Glomerular visceral epithelial cell (primary cell): ENCODE data around the gene GORASP1.
"Not testable (repeated sequence)": the region's sequence is repeated elsewhere in the genome, so short reads cannot be mapped to it uniquely, and the experiment has no call there.

Source experiments
- DNase-seq: peaks from one replicate; pipeline ENCODE4 v3.0.0-alpha.2; 2016; ENCODE audit errors: extremely low spot score

GORASP1 gene

GRCh38 chr3:39065197-39065596 is 42.2 kb downstream of the GORASP1 start:
- DNase-seq, result peak; percentile 38

- DNase-seq, result peak; percentile 52
These were observed 42.8 kb downstream of the GORASP1 start for GRCh38 chr3:39064646-39065045.

DNA sequence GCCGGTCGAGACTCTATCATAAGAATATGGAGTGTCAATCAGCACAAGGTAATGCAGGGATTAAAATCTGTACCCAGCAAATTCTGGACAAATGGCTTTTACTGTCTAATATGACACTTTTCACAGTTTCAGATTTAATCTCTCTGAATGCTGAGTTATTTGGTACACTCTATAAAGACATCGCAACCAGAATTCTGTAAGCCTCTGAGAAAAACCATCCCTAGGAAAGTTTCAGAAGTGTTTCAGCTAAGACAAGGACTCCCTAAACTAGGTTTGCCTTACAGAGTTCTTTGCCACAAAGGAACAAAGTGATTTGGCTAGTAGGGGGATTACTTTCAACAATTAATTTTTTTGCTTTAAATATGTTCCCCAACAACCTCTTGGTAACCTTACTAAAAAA is 44.3 kb downstream of the GORASP1 start:
- no peak for DNase-seq

- no peak for DNase-seq
These were observed 45.2 kb downstream of the GORASP1 start for GRCh38 chr3:39062180-39062579.

- DNase-seq, result not testable (repeated sequence)
These were observed 46.2 kb downstream of the GORASP1 start for GRCh38 chr3:39061228-39061627.

- DNase-seq, result no peak
These were observed 51.3 kb downstream of the GORASP1 start for GRCh38 chr3:39056151-39056550.

- DNase-seq, result no peak
These were observed 53.7 kb downstream of the GORASP1 start for GRCh38 chr3:39053696-39054095.

GRCh38 chr3:39052583-39052982 is 54.8 kb downstream of the GORASP1 start:
- DNase-seq, result no peak

GRCh38 chr3:39051649-39052561 is 55.5 kb downstream of the GORASP1 start, which contains the start of the genes SCN11A and WDR48:
Gene SCN11A (minus strand): TSS chr3:39051944. CDS start chr3:38950362, 101,582 bp downstream.
Gene WDR48 (plus strand): TSS chr3:39052016. CDS start chr3:39052026, 10 bp downstream.
- DNase-seq, result peak; percentile 84

DNA sequence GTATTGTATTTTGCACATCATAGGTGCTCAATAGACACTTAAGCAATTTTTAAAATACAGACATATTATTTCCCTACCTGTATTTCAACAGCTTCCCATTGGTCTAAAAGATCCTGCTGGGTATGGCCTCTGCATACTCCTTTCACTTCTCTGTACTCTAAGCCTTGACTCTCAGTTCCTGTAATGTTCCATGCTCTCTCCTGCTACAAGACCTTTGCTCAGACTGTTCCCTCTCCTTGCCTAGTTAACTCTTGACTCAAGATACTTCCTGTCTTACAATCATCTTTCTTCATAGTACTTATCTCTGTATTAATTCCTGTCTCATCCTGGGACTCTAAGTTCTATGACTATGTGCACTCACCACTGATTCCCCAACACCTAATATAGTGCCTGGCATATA is 57.4 kb downstream of the GORASP1 start:
- DNase-seq, result no peak
